Measurements from ENCODE around the gene YOD1. TPM values are rescaled to one million over a fixed set of nuclear protein-coding genes. Genes with fewer than 3 reads are reported as not detected.

The YOD1 gene
- total and polyA plus RNA-seq, 2 of the 13 experiments (the other 11 are each of a cell fraction or from before 2014, with no cell fraction given), result 3.4 to 9.1 TPM

GRCh38 chr1:207073906-207074820 is 23.2 kb upstream of the YOD1 start:
- H3K9me3 ChIP-seq (ENCODE audit: low read length), result no peaks in the 10 kb centered on the region
- no peak overlapping the region for H3K4me3 ChIP-seq (replicated peaks in 1 of 3; ENCODE audit: insufficient read depth in 1 of 3, low read depth in 2 of 3, low read length in 3 of 3)
- H2AFZ ChIP-seq (ENCODE audit: low read length), result no peak overlapping the region
- peaks cover 3 to 13% of the 10 kb centered on the region in 2 experiments; a peak in 2 of 5 replicates for H3K36me3 ChIP-seq (replicated peaks in 1 of 2; ENCODE audit: control insufficient read depth in 1 of 2, insufficient read depth in 2 of 2, low read length in 2 of 2)
- no peak overlapping the region for H3K4me2 ChIP-seq (ENCODE audit: low read depth, low read length)
- BruUV-seq (replicated peaks), result no TSS peak
- POLR2A ChIA-PET, result no interaction called here
- no peak for ATAC-seq
- no peak overlapping the region for H3K9ac ChIP-seq (ENCODE audit: insufficient read depth, low read depth, low read length)
- no peak for DNase-seq (ENCODE audit: low spot score)
- no peak overlapping the region for H3K27ac ChIP-seq (ENCODE audit: extremely low read length, insufficient read depth, low read length)
- no peak for FAIRE-seq
- TF ChIP-seq, protein P1, sequence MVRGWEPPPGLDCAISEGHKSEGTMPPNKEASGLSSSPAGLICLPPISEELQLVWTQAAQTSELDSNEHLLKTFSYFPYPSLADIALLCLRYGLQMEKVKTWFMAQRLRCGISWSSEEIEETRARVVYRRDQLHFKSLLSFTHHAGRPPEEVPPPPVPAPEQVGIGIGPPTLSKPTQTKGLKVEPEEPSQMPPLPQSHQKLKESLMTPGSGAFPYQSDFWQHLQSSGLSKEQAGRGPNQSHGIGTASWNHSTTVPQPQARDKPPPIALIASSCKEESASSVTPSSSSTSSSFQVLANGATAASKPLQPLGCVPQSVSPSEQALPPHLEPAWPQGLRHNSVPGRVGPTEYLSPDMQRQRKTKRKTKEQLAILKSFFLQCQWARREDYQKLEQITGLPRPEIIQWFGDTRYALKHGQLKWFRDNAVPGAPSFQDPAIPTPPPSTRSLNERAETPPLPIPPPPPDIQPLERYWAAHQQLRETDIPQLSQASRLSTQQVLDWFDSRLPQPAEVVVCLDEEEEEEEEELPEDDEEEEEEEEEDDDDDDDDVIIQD (CRISPR knock-in tag; IDR thresholded peaks at IDR 0.05; ENCODE audit: low read depth), result no peak
- TF ChIP-seq MAFF (IDR thresholded peaks at IDR 0.05; ENCODE audit: low read depth, low read length), result no peak
- TF ChIP-seq ZNF563 (CRISPR knock-in tag; IDR thresholded peaks at IDR 0.05), result no peak
- no peak for TF ChIP-seq ZNF530 (CRISPR knock-in tag; IDR thresholded peaks at IDR 0.05; ENCODE audit: low read depth)
- TF ChIP-seq ZNF605 (CRISPR knock-in tag; IDR thresholded peaks at IDR 0.05), result no peak
- no peak for TF ChIP-seq KDM6A (CRISPR knock-in tag; IDR thresholded peaks at IDR 0.05; ENCODE audit: low read depth)
- no peak for TF ChIP-seq ZFP36 (IDR thresholded peaks at IDR 0.05; ENCODE audit: borderline replicate concordance, low read depth, low read length, partially characterized antibody)
- no peak for TF ChIP-seq ZNF883 (CRISPR knock-in tag; IDR thresholded peaks at IDR 0.05; ENCODE audit: not compliant biosample characterization)
- TF ChIP-seq, protein P2, sequence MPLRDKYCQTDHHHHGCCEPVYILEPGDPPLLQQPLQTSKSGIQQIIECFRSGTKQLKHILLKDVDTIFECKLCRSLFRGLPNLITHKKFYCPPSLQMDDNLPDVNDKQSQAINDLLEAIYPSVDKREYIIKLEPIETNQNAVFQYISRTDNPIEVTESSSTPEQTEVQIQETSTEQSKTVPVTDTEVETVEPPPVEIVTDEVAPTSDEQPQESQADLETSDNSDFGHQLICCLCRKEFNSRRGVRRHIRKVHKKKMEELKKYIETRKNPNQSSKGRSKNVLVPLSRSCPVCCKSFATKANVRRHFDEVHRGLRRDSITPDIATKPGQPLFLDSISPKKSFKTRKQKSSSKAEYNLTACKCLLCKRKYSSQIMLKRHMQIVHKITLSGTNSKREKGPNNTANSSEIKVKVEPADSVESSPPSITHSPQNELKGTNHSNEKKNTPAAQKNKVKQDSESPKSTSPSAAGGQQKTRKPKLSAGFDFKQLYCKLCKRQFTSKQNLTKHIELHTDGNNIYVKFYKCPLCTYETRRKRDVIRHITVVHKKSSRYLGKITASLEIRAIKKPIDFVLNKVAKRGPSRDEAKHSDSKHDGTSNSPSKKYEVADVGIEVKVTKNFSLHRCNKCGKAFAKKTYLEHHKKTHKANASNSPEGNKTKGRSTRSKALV (CRISPR knock-in tag; IDR thresholded peaks at IDR 0.05), result no peak
- intact Hi-C loops (cut with micrococcal nuclease; ENCODE audit: unreplicated experiment), result loop anchor here (10.0 kb wide), 1 partner anchor 339 kb away; no protein-coding TSS in a partner anchor
- H3K4me1 ChIP-seq (ENCODE audit: insufficient read depth, low read length), result no peaks in the 10 kb centered on the region
- no peaks in the 10 kb centered on the region for H4K20me1 ChIP-seq (ENCODE audit: insufficient read depth, low read length)
- H3K27me3 ChIP-seq (ENCODE audit: control insufficient read depth in 1 of 2, insufficient read depth in 2 of 2, low read length in 2 of 2), result no peaks in the 10 kb centered on the region
- CTCF ChIA-PET (ENCODE audit: low intra/inter-chr PET ratio, low total read pairs), result no interaction called here
- in situ Hi-C loops (cut with HindIII; ENCODE audit: extremely low pct_ligation_motif_present, low pct_unique_long_range_greater_than_20kb), result loop anchor here (10.0 kb wide), 1 partner anchor 139 kb away; no protein-coding TSS in a partner anchor
- H3K79me2 ChIP-seq (ENCODE audit: insufficient read depth, low read length), result no peaks in the 10 kb centered on the region
- 91% methylated on average over 4 of the region's 4 CpGs for WGBS (ENCODE audit: low lambda C conversion rate)
